ENCODE measurements around the gene KRT81. TPM values are rescaled to one million over a fixed set of nuclear protein-coding genes. Genes with fewer than 3 reads are reported as not detected.

Gene KRT81
- total RNA-seq, 2 donors from 2014 or later = 1.7 TPM; not detected in 1

- no peak for DNase-seq (ENCODE audit: low spot score)
- intact Hi-C loops (cut with DNase I) = no loop called here
- Histone ChIP-seq H3K9me3 (no peaks in the 10 kb centered on the region), H3K27me3 (replicated peaks; ENCODE audit: insufficient read depth) (peaks cover 1% of the 10 kb centered on the region), H3K4me3 (no peak overlapping the region), H3K36me3 (no peaks in the 10 kb centered on the region), H3K27ac (no peak overlapping the region), H3K4me1 (replicated peaks) (no peaks in the 10 kb centered on the region)
- TF ChIP-seq CTCF (IDR thresholded peaks at IDR 0.05) (no peak), POLR2A (IDR thresholded peaks at IDR 0.05) (no peak), POLR2AphosphoS5 (IDR thresholded peaks at IDR 0.05) (no peak)
- 80% methylated on average over 7 of the region's 7 CpGs for WGBS
These were observed 36.2 kb downstream of the KRT81 start for GRCh38 chr12:52254965-52255751.

- Histone ChIP-seq H3K4me1 (replicated peaks) (no peaks in the 10 kb centered on the region), H3K4me3 (no peak overlapping the region), H3K27me3 (replicated peaks; ENCODE audit: insufficient read depth) (peaks cover 1% of the 10 kb centered on the region), H3K36me3 (no peaks in the 10 kb centered on the region), H3K27ac (no peak overlapping the region), H3K9me3 (no peaks in the 10 kb centered on the region)
- no peak for TF ChIP-seq POLR2AphosphoS5 (IDR thresholded peaks at IDR 0.05)
- no peak for TF ChIP-seq CTCF (IDR thresholded peaks at IDR 0.05)
- no peak for TF ChIP-seq POLR2A (IDR thresholded peaks at IDR 0.05)
- DNase-seq (ENCODE audit: low spot score) = no peak
- 94% methylated on average over 10 of the region's 10 CpGs for whole genome bisulfite sequencing
- intact Hi-C loops (cut with DNase I) = no loop called here
These were observed 37.0 kb downstream of the KRT81 start for GRCh38 chr12:52254180-52254964.

GRCh38 chr12:52253391-52254179, 37.7 kb downstream of the KRT81 start:
- Histone ChIP-seq H3K4me1 (replicated peaks) (no peaks in the 10 kb centered on the region), H3K36me3 (no peaks in the 10 kb centered on the region), H3K27ac (no peak overlapping the region), H3K9me3 (no peaks in the 10 kb centered on the region), H3K27me3 (replicated peaks; ENCODE audit: insufficient read depth) (peaks cover 1% of the 10 kb centered on the region), H3K4me3 (no peak overlapping the region)
- 91% methylated on average over 14 of the region's 14 CpGs for WGBS
- DNase-seq (ENCODE audit: low spot score) = no peak
- no peak for TF ChIP-seq CTCF (IDR thresholded peaks at IDR 0.05)
- no peak for TF ChIP-seq POLR2AphosphoS5 (IDR thresholded peaks at IDR 0.05)
- TF ChIP-seq POLR2A (IDR thresholded peaks at IDR 0.05) = no peak
- intact Hi-C loops (cut with DNase I) = no loop called here

GRCh38 chr12:52252728-52253343, 38.5 kb downstream of the KRT81 start:
- H3K27ac ChIP-seq = no peak overlapping the region
- H3K4me1 ChIP-seq (replicated peaks) = no peaks in the 10 kb centered on the region
- H3K36me3 ChIP-seq = no peaks in the 10 kb centered on the region
- WGBS = over 99% methylated on average over 11 of the region's 11 CpGs
- H3K4me3 ChIP-seq = no peak overlapping the region
- no peaks in the 10 kb centered on the region for H3K9me3 ChIP-seq
- no peak for DNase-seq (ENCODE audit: low spot score)
- peaks cover 1% of the 10 kb centered on the region for H3K27me3 ChIP-seq (replicated peaks; ENCODE audit: insufficient read depth)
- intact Hi-C loops (cut with DNase I) = no loop called here
- no peak for TF ChIP-seq POLR2AphosphoS5 (IDR thresholded peaks at IDR 0.05)
- no peak for TF ChIP-seq POLR2A (IDR thresholded peaks at IDR 0.05)
- no peak for TF ChIP-seq CTCF (IDR thresholded peaks at IDR 0.05)

Measured in prostate gland (tissue), 2 donors.